NCI-H2171 (cell line): ENCODE measurements around the gene DNHD1.

Source experiments
- DNase-seq: peaks from one replicate; lab custom pipeline; 2025; lab: John Stamatoyannopoulos, UW

DNHD1 gene

DNA sequence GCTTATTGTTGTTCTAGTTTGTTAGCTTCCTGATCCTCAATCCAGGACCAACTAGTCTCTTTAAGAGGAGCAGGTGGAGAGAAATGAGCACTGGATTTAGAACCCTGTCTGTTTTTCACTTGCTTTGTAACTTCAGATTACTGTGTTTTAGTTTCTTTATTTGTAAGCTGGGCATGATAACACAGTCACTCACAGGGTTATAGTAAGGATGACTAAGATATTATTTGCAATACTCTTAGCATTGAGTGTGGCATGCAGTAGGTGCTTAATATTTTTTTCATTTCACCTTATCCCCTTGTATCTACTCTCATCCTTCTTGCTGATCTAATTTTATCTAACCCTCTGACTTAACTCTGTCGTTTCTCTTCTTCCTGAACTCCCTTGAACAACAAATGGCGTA lies 33.8 kb downstream of the DNHD1 start:
- no peak for DNase-seq

GRCh38 chr11:6531267-6531752 lies 34.2 kb downstream of the DNHD1 start:
- no peak for DNase-seq

- no peak for DNase-seq
Observed at GRCh38 chr11:6538456-6538855, 41.4 kb downstream of the DNHD1 start.

DNA sequence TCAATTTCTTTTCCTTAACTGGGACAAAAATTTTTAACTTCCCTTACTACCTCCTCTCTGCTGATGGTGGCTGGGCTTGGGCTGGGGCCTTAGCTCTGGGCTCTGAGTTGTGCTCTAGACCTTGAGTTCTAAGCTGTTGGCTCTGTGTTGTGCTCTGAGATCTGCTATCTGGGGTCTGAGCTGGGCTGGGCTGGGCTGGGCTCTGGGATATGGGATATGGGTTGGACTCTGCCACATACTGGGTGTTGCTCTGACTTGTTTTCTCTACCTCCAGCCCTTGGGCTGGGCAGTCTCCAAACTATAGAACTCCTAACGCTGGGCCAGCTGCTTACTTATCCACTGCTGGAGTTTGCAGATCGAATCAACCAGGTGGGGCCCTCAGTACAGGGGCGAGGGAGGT lies 41.9 kb downstream of the DNHD1 start:
- no peak for DNase-seq

- no peak for DNase-seq
Observed at GRCh38 chr11:6539748-6540268, 42.7 kb downstream of the DNHD1 start.

- DNase-seq, result no peak
Observed at GRCh38 chr11:6541356-6541755, 44.3 kb downstream of the DNHD1 start.

GRCh38 chr11:6542727-6543126 lies 45.6 kb downstream of the DNHD1 start:
- DNase-seq, result no peak

DNA sequence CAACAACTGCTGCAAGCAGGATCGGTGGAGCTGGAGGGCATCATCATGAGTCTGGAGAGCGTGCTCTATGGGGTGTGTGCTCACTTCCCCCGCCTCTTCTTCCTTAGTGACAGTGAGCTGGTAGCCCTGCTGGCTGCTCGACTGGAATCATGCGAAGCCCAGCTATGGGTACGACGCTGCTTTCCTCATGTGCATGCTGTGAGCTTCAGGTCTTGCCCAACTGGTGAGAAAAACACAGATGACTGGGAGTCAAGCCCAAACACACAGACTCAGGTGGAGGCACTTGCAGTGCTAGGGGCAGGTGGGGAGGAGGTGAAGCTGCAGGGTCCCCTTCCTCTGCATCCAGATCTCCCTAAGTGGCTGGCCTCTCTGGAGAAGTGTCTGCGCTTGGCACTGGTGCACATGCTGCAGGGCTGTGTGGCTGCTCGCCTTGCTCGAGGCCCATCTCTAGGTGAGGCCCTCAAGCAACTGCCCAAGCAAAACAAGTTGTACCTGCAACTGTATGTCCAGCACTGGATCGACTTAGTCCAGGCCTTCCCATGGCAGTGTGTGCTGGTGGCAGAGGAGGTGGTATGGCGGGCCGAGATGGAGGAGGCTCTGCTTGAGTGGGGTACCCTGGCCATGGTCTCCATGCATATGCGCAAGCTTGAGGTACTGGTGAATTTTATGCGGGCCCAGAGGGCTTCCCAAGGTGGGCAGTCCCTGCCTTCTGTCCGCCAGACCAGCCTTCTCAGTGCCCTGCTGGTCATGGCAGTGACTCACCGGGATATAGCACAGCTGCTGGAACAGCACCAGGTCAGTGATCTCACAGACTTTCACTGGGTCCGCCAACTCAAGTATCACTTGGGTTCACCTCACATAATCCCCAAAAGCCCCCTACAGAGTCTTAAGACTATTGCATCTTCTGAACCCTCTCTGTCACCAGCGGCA lies 48.1 kb downstream of the DNHD1 start:
- DNase-seq, result no peak

- DNase-seq, result no peak
Observed at GRCh38 chr11:6545917-6546605, 49.0 kb downstream of the DNHD1 start.

- DNase-seq, result no peak
Observed at GRCh38 chr11:6546735-6547134, 49.7 kb downstream of the DNHD1 start.

DNA sequence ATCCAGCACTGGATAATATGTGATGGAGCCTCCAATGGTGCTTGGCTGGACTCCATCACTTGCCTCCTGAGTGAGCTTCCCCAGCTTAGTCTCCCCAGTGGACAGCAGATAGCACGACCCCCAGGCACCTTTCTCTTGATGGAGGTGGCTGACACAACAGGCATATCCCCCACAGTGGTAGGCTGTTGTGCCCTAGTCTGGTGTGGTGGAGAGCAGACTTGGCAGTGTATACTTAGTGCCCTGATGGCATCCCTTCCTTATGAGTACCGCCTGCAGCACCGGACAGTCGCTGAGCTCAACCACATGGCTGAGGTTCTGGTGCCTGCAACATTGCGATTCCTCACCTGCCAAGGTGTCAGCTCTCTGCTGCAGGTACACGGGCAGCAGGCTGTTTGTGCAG lies 50.1 kb downstream of the DNHD1 start:
- DNase-seq, result no peak

- DNase-seq, result no peak
Observed at GRCh38 chr11:6548121-6548520, 51.0 kb downstream of the DNHD1 start.

- DNase-seq, result no peak
Observed at GRCh38 chr11:6548641-6549040, 51.6 kb downstream of the DNHD1 start.

DNA sequence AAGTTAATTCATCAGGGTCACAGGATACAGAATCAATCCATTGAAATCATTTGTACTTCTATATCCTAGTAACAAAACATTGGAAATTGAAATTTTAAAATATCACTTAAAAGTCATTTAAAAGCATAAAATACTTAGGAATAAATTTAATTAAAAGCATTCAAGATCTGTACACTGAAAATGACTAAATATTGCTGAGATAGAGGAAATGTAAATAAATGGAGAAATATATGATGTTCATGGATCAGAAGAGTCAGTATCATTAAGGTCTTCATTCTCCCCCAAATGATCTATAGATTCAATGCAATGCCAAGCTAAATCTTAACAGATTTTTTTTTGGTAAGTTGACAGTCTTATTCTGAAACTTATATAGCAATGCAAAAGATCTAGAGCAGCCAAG lies 56.6 kb downstream of the DNHD1 start:
- no peak for DNase-seq

DNA sequence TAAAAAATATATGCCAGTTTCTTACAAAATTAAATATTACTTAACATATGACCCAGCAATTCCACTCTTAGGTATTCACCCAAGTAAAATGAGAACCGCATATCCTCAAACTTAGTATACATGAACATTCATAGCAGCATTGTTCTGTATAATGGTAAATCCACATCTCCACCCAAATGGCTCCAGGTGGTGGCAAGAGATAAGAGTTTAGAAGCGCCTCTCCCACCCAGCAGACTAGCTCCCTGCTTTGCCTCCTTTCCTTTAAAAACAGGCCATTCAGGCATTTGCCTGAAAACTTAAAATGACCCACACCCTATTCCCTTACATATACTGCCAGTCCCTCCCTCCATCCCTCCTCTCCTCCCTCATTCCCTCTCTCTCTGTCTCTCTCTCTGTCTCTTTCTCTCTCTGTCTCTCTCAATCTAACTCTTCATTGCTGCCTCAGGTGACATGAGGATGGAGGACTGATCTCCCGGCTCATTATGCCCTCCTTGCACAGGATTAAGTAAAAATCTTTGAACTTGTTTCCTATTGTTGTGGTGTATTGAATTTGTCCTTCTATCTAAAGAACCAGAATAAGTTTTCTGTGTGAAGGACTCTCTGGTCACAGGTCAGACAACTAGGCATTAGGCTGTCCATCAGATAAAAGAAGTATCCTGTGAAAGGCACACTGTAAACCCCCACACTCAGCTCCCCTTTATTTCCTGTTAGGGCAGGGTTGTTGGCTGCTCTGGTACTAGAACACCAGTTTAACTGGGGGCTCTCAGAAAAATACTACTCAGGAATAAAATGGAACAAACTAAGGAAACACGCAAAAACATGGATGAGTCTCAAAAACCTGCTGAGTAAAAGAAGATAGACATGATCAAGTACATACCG lies 58.0 kb downstream of the DNHD1 start:
- no peak for DNase-seq

- DNase-seq, result no peak
Observed at GRCh38 chr11:6556139-6556949, 59.3 kb downstream of the DNHD1 start.

DNA sequence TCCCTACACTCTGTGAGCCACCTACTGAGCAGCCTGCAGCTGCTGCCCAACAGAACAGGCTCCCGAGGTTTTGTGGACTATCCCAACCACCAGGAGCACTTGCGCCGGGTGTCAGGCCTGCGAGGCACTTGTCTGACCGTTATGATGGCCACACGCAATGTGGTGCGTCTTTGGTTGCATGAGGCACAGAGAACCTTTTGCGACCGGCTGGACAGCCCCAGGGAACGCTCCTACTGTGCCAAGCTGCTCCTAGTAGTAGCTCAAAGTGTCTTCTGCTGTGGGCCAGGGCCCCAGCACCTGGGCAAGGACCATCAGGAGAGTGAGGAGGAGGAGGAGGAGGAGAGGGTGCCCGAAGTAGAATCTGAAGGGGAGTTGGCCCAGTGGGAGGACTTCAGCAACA lies 60.0 kb downstream of the DNHD1 start:
- DNase-seq, result no peak

DNA sequence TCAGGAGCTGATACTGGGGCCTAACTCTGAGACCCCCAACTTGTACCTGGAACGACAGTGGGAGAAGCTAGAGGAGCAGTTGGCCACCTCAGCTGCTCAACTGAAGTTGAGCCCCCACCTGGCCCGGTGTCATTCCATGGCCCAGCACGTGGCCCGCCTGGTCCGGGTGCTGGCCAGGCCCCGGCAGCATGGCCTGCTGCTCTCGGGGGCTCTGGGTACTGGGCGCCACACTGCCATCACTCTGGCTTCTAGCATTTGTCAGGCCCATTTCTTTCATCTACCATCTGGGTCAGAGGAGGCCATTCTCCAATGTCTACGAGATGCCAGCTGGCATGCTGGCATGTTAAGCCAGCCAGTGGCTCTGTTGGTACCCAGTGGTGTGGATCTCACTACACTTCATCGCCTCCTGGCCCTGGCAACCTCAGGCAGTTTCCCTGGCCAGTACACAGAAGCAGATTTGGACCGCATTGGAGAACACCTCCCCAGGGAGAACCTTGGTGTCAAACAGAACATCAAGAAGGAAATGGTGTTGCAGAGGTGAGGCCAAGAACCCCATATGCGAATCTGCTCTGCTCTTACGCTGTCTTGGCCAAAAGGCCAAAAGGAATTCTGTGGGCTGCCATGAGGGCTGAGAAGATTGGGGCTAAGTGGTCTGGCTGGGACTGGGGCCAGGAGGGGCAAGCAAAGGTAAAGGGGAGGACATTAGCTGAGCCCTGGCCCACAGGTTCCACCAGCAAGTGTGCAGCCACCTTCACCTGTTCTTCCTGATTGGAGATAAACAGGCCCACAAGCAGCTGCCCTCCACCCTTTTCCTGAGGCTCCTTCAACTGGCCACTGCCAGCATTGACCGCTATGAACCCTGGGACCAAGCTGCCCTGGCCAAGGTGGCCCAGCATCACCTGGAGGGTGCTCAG lies 60.9 kb downstream of the DNHD1 start:
- no peak for DNase-seq

- no peak for DNase-seq
Observed at GRCh38 chr11:6559369-6559768, 62.3 kb downstream of the DNHD1 start.

DNA sequence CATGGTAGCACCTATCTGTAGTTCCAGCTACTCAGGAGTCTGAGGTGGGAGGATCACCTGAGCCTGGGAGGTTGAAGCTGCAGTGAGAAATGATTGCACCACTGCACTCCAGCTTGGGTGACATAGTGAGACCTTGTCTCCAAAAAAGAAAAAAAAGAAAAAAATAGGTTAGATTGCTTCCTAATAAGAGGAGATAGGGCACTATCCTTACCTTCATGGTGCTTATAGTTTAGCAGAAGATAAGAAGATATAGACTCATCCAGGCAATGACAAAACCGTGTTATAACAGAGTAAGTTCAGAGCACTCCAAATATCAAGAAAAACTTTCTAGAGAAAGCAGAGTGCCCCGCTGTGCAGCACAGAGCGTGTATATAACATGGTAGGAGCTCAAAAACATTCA lies 64.2 kb downstream of the DNHD1 start:
- no peak for DNase-seq
